Astrocyte of the cerebellum (primary cell): ENCODE data around the gene YTHDC2.

ENCODE experiments used
- DNase-seq: peaks from one replicate; pipeline ENCODE4 v3.0.0-alpha.2; 2011; ENCODE audit warnings: low read depth
- H3K4me3 ChIP-seq: 2 replicates; pipeline ENCODE4 v1.5.1; 2011; ENCODE audit warnings: mild to moderate bottlenecking, low read depth, low read length, moderate library complexity
- in situ Hi-C: cut with HindIII; loops from 2 replicates; pipeline ENCODE4 v1.10.0; 2017; ENCODE audit warnings: low sequenced_read_pairs
- TF ChIP-seq, protein P1 (sequence below): IDR thresholded peaks from 2 replicates; pipeline ENCODE4 v1.5.1; 2012; ENCODE audit warnings: low read length, low read depth, moderate library complexity, mild to moderate bottlenecking; ENCODE audit errors: missing control alignments

Gene YTHDC2

DNA sequence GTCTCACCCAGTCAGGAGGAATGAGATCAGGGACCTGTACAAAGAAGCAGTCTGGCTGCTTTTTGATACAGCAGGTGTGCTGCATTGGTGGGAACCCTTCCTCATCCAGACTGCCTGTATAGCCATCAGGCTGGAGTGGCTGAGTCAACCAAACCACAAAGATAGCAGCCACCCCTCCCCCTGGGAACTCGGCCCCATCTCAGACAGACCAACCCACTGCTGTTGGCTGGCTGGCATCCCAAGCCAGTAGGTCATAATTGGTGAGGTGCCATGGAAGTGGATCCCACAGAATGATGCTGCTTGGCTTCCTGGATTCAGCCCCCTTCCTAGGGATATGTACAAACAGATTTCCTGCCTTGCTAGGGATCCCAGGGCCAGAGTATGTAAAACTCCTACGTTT, 60.9 kb downstream of the YTHDC2 start:
- in situ Hi-C loops, result no loop called here
- TF ChIP-seq, protein P1, sequence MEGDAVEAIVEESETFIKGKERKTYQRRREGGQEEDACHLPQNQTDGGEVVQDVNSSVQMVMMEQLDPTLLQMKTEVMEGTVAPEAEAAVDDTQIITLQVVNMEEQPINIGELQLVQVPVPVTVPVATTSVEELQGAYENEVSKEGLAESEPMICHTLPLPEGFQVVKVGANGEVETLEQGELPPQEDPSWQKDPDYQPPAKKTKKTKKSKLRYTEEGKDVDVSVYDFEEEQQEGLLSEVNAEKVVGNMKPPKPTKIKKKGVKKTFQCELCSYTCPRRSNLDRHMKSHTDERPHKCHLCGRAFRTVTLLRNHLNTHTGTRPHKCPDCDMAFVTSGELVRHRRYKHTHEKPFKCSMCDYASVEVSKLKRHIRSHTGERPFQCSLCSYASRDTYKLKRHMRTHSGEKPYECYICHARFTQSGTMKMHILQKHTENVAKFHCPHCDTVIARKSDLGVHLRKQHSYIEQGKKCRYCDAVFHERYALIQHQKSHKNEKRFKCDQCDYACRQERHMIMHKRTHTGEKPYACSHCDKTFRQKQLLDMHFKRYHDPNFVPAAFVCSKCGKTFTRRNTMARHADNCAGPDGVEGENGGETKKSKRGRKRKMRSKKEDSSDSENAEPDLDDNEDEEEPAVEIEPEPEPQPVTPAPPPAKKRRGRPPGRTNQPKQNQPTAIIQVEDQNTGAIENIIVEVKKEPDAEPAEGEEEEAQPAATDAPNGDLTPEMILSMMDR, result no peak
- DNase-seq, result peak; percentile 84
- H3K4me3 ChIP-seq, result no peak overlapping the region

DNA sequence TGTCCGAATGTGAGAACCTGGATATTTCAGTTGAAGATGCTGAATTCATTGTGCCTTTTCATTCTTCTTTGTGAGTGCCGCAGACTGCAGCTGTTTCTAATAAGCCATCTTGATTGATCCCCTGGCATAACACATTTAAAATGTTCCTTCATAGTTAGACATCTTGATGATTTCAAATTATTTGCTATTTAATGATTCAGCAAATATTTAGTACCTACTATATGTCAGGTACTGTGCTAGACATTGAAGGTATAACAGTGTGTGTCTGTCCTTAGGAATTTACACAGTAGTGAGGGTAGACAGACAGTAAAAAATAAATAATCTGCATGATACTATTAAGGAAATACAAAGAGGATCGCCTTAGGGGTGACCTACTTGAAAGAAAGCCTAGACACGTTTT, 61.6 kb downstream of the YTHDC2 start:
- in situ Hi-C loops, result no loop called here
- TF ChIP-seq, protein P1, result no peak
- H3K4me3 ChIP-seq, result no peak overlapping the region
- DNase-seq, result no peak

DNA sequence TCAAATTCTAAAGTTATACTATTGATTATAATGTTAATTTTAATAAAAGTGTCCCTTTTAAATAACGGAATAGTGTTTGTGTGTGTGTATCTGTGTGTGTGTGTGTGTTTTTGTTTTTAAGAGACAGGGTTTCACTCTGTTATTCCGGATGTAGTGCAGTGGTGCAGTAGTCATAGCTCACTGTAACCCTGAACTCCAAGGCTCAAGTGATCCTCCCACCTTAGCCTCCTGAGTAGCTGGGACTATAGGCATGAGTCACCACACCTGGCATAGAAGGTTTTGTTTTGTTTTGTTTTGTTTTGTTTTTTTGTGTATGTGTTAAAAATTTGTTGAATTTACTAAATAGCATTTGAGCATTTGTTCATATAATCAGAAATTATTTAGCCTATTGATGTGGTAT, 64.6 kb downstream of the YTHDC2 start:
- TF ChIP-seq, protein P1, result no peak
- in situ Hi-C loops, result no loop called here
- DNase-seq, result no peak
- no peak overlapping the region for H3K4me3 ChIP-seq

DNA sequence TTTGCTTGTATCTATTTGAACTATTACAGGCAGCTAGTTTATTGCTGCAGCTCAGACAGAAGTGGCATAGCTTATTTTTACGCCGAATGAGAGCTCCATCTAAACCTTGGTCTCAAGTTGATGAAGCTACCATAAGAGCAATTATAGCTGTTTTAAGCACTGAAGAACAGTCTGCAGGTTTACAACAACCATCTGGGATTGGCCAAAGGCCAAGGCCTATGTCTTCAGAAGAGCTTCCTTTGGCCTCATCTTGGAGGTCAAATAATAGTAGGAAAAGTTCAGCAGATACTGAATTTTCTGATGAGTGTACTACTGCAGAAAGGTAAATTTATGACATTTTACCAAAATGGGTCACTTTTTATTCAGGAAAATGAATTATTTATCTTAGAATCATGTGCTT, 67.9 kb downstream of the YTHDC2 start:
- no peak for DNase-seq
- in situ Hi-C loops, result no loop called here
- H3K4me3 ChIP-seq, result no peak overlapping the region
- TF ChIP-seq, protein P1, result no peak

DNA sequence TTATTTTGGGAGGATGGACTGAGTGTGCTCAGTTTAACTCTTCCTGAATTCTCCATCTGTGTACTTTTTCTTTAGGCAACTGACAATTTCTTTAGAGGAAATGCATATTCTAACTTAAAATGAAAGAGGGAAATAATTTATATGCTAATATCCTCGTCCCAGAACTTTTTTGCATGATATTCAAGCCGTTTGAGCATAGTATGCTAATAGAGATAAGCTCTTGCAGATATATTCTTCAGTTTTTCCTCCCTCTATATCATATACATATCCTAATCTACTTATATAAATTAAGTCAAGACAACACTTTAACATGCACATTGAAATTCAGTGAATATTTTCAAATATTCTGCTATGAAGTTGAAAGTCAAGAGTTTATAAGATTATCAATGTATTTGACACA, 84.7 kb downstream of the YTHDC2 start:
- no peak for DNase-seq
- TF ChIP-seq, protein P1, result no peak
- no peak overlapping the region for H3K4me3 ChIP-seq
- in situ Hi-C loops, result no loop called here

DNA sequence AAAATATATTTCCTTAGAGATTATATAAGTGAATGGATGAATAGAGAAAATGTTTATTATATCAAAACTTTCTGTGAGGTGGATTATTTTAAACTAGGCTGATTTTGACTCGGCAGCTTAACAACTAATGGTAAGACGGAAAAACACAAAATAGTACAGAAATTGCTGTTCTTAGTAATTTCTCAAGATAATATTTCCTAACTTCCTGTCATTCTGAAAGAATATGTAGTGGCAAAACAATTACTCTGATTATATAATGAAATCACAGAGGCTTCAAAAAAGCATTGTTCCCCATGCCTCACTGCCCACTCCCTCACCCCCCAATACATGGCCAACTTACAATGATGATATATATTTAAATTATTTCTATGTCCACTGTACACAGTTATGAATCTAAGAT, 85.4 kb downstream of the YTHDC2 start:
- TF ChIP-seq, protein P1, result no peak
- DNase-seq, result no peak
- no peak overlapping the region for H3K4me3 ChIP-seq
- in situ Hi-C loops, result no loop called here
